ENCODE results near the gene SFRP5. TPM values are rescaled to one million over a fixed set of nuclear protein-coding genes. Genes with fewer than 3 reads are reported as not detected.

Gene SFRP5
- total RNA-seq, 1 experiment from 2014 or later = not detected

- RAD21 ChIA-PET (ENCODE audit: low non-redundant PET in 1 of 2, low total read pairs in 2 of 2, uncharacterized antibody in 2 of 2, unreplicated experiment in 2 of 2) = no interaction called here
- H3K9ac ChIP-seq (ENCODE audit: low read length) = no peak overlapping the region
- CTCF ChIA-PET = interaction anchor here (0.9 to 3.2 kb wide), 3 partner anchors 17 to 50 kb away, joined by 3 to 18 read pairs (median 6); no protein-coding TSS in a partner anchor
- no peaks in the 10 kb centered on the region for H3K36me3 ChIP-seq (ENCODE audit: control insufficient read depth in 1 of 2, insufficient read depth in 2 of 2, low read length in 2 of 2)
- TF ChIP-seq ELF1 (IDR thresholded peaks at IDR 0.05; ENCODE audit: borderline replicate concordance, low read depth) = no peak
- TF ChIP-seq EZH2phosphoT487 (IDR thresholded peaks at IDR 0.05; ENCODE audit: borderline replicate concordance) = no peak
- TF ChIP-seq ATF3 (IDR thresholded peaks at IDR 0.05) = no peak
- TF ChIP-seq, protein P1, sequence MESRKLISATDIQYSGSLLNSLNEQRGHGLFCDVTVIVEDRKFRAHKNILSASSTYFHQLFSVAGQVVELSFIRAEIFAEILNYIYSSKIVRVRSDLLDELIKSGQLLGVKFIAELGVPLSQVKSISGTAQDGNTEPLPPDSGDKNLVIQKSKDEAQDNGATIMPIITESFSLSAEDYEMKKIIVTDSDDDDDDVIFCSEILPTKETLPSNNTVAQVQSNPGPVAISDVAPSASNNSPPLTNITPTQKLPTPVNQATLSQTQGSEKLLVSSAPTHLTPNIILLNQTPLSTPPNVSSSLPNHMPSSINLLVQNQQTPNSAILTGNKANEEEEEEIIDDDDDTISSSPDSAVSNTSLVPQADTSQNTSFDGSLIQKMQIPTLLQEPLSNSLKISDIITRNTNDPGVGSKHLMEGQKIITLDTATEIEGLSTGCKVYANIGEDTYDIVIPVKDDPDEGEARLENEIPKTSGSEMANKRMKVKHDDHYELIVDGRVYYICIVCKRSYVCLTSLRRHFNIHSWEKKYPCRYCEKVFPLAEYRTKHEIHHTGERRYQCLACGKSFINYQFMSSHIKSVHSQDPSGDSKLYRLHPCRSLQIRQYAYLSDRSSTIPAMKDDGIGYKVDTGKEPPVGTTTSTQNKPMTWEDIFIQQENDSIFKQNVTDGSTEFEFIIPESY (IDR thresholded peaks at IDR 0.05; ENCODE audit: extremely low read depth, insufficient replicate concordance, low read length) = no peak
- TF ChIP-seq RAD21 (IDR thresholded peaks at IDR 0.05; ENCODE audit: low read depth) = no peak
- no peak for TF ChIP-seq ZFX (IDR thresholded peaks at IDR 0.05)
- TF ChIP-seq, protein P2, sequence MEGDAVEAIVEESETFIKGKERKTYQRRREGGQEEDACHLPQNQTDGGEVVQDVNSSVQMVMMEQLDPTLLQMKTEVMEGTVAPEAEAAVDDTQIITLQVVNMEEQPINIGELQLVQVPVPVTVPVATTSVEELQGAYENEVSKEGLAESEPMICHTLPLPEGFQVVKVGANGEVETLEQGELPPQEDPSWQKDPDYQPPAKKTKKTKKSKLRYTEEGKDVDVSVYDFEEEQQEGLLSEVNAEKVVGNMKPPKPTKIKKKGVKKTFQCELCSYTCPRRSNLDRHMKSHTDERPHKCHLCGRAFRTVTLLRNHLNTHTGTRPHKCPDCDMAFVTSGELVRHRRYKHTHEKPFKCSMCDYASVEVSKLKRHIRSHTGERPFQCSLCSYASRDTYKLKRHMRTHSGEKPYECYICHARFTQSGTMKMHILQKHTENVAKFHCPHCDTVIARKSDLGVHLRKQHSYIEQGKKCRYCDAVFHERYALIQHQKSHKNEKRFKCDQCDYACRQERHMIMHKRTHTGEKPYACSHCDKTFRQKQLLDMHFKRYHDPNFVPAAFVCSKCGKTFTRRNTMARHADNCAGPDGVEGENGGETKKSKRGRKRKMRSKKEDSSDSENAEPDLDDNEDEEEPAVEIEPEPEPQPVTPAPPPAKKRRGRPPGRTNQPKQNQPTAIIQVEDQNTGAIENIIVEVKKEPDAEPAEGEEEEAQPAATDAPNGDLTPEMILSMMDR (IDR thresholded peaks at IDR 0.05 in 2 of 3, conservative IDR thresholded peaks at IDR 0.05 in 1 of 3; ENCODE audit: borderline replicate concordance in 1 of 3, insufficient read depth in 1 of 3, low read depth in 2 of 3, low read length in 2 of 3) = no peak
- TF ChIP-seq, protein P3, sequence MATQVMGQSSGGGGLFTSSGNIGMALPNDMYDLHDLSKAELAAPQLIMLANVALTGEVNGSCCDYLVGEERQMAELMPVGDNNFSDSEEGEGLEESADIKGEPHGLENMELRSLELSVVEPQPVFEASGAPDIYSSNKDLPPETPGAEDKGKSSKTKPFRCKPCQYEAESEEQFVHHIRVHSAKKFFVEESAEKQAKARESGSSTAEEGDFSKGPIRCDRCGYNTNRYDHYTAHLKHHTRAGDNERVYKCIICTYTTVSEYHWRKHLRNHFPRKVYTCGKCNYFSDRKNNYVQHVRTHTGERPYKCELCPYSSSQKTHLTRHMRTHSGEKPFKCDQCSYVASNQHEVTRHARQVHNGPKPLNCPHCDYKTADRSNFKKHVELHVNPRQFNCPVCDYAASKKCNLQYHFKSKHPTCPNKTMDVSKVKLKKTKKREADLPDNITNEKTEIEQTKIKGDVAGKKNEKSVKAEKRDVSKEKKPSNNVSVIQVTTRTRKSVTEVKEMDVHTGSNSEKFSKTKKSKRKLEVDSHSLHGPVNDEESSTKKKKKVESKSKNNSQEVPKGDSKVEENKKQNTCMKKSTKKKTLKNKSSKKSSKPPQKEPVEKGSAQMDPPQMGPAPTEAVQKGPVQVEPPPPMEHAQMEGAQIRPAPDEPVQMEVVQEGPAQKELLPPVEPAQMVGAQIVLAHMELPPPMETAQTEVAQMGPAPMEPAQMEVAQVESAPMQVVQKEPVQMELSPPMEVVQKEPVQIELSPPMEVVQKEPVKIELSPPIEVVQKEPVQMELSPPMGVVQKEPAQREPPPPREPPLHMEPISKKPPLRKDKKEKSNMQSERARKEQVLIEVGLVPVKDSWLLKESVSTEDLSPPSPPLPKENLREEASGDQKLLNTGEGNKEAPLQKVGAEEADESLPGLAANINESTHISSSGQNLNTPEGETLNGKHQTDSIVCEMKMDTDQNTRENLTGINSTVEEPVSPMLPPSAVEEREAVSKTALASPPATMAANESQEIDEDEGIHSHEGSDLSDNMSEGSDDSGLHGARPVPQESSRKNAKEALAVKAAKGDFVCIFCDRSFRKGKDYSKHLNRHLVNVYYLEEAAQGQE (IDR thresholded peaks at IDR 0.05; ENCODE audit: low read depth) = no peak
- TF ChIP-seq YY1 (IDR thresholded peaks at IDR 0.05; ENCODE audit: extremely low read depth, insufficient replicate concordance, low read depth, low read length) = no peak
- no peak for TF ChIP-seq EZH2 (IDR thresholded peaks at IDR 0.05)
- TF ChIP-seq ZNF274 (IDR thresholded peaks at IDR 0.05; ENCODE audit: low read depth, low read length) = no peak
- POLR2A ChIA-PET = no interaction called here
- BruUV-seq (replicated peaks) = no TSS peak
- no peak for DNase-seq (ENCODE audit: low read depth, low spot score)
- no peak overlapping the region for H3K4me3 ChIP-seq (replicated peaks in 1 of 2; ENCODE audit: low read depth in 1 of 2, low read length in 2 of 2)
- intact Hi-C loops (cut with micrococcal nuclease) = no loop called here
- H2AFZ ChIP-seq (ENCODE audit: low read depth, low read length, poor library complexity, severe bottlenecking) = no peak overlapping the region
- H3K4me2 ChIP-seq (ENCODE audit: low read length) = no peak overlapping the region
- no peaks in the 10 kb centered on the region for H4K20me1 ChIP-seq (ENCODE audit: insufficient read depth)
- no peaks in the 10 kb centered on the region for H3K9me3 ChIP-seq (ENCODE audit: control insufficient read depth in 1 of 2, insufficient read depth in 1 of 2, low read depth in 1 of 2, low read length in 2 of 2)
- peaks cover 0 to 11% of the 10 kb centered on the region in 2 experiments; a peak in 2 of 4 replicates for H3K4me1 ChIP-seq (ENCODE audit: control insufficient read depth in 1 of 2, insufficient read depth in 2 of 2, low read length in 2 of 2)
- peak; percentile 63 for ATAC-seq
- H3K9me2 ChIP-seq (ENCODE audit: insufficient read depth) = no peaks in the 10 kb centered on the region
- H3K27ac ChIP-seq (ENCODE audit: low read depth, low read length) = no peak overlapping the region
- H3K79me2 ChIP-seq (ENCODE audit: insufficient read depth, low read length) = no peaks in the 10 kb centered on the region
- no peaks in the 10 kb centered on the region for H3K27me3 ChIP-seq (ENCODE audit: insufficient read depth, low read length)
These were observed 45.1 kb downstream of the SFRP5 start for GRCh38 chr10:97726636-97727178.

All from HCT116 (cell line).